G401 (cell line): ENCODE results near the gene DNAAF1. TPM values are rescaled to one million over a fixed set of nuclear protein-coding genes. Genes with fewer than 3 reads are reported as not detected.

Source experiments
- DNase-seq: peaks from one replicate; pipeline ENCODE4 v3.0.0-alpha.2; 2015; ENCODE audit warnings: low spot score
- in situ Hi-C: cut with HindIII; loops from 2 replicates; pipeline ENCODE4 v1.10.0; 2016; ENCODE audit warnings: low sequenced_read_pairs, mixed read lengths
- total RNA-seq: library from RNA; depleted of rRNA; stranded (reverse); fragments of >200 nt; shearing (Covaris generic); gene quantifications from 2 replicates; pipeline ENCODE4 v1.2.3, GENCODE V29; 2014; rRNA removed

DNAAF1 gene
- total RNA-seq, 1 experiment from 2014 or later = not detected

DNA sequence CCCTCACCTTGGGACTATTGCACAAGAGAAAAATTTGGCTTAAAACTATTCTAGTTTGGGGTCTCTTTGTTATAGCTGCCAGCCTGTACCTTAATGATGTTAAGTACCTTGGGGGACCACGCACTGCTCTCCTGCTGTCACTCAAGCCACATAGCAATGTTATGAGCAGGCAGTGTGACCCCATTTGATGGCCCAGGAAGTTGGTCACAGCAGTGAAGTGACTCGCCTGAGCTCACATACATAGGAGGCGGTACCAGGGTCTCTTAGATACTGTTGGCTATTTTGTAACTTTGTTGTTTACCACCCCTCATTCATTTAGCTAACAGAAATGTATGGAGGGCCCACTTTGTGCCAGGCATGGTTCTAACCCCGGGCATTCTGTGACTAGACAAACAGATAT lies 78.3 kb downstream of the DNAAF1 start:
- in situ Hi-C loops = no loop called here
- DNase-seq = no peak

DNA sequence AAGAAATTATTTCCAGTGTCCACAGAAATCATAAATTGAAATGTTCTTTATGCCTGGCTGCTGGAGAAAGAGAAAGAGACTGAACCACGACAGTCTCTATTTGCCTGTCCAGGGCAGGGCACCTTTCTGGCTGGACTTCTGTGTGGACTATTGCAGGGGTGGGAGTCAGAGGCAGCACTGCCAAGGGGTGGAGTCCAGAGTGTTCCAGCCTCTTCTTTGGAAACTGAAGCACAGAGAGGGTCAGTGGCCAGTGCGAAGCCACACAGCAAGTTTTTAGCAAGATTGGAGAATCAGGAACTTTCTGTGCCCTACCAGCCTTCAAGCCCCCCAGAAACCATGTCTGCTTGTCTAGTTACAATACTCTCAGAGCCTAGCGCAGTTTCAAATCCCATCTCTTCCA lies 79.4 kb downstream of the DNAAF1 start:
- DNase-seq = no peak
- in situ Hi-C loops = no loop called here

DNA sequence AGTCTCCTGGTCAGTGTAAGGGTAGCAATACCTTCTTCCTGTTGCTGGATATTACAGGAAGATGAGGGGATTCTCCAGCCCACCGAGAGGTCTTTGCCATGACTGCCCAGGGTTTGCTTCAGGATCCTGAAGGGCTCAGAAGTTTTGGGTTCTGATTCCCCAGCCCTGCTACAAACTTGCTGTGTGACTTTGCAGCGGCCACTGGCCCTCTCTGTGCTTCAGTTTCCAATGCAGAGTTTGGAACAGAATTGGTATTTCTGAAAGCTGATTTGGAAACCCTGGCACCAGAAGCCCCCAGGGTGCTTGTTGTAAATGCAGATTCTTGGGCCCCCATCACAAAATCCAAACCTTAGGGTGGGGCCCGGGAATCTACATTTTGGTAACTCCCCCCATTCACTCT lies 80.0 kb downstream of the DNAAF1 start:
- in situ Hi-C loops = no loop called here
- no peak for DNase-seq

DNA sequence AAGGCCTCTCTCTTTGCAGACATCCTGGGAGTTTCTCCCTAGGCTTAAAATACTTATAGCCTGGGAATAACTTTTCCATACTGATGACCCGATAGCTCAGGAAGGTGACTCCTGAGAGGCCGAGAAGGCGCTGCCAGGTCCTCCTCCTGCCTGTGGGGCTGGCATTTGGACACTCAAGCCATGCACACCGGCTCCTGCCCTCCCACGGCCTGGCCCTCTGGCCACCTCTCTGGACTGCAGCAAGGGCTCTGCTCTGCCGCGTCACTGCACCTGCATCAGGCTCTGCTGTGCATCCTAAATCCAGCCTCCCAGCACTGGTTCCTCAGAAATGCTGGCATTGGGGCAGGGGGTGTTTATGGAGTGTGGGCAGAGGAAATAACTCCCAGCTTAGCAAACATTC lies 80.5 kb downstream of the DNAAF1 start:
- no peak for DNase-seq
- in situ Hi-C loops = no loop called here

DNA sequence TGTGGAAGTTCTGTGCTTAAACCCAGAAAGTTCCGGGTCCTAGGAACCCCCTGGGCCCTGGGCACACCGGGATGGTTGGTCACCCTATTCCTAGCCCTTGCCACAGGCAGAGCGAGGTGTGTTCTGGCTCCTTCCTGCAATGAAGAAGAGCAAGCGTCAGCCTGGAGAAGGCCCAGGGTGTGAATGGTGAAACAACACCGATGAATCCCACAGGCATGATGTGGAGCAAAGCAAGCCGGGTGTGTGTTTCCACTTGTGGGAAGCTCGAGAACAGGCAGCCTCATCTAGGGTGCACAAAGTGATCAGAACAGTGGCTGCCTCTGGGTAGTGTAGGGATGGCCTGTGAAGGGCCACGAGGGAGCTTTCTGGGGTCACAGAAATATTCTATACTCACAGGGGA lies 80.9 kb downstream of the DNAAF1 start:
- in situ Hi-C loops = no loop called here
- no peak for DNase-seq

Other genes starting within 250 kb of the DNAAF1 start
- gene MLYCD, start 246.2 kb upstream of the DNAAF1 start, total RNA-seq = 2.8 and 3.6 TPM in 2 replicates
- 11.0 and 14.5 TPM in 2 replicates for gene OSGIN1, start 192.1 kb upstream of the DNAAF1 start, total RNA-seq
- 7.4 and 9.2 TPM in 2 replicates for gene NECAB2, start 177.1 kb upstream of the DNAAF1 start, total RNA-seq
- not detected in 2 replicates for gene SLC38A8, start 102.5 kb upstream of the DNAAF1 start, total RNA-seq
- 52.5 and 70.6 TPM in 2 replicates for gene MBTPS1, start 28.4 kb upstream of the DNAAF1 start, total RNA-seq
- gene HSDL1, start 131 bp upstream of the DNAAF1 start, total RNA-seq = 37.9 and 44.8 TPM in 2 replicates
- gene TAF1C, start 41.7 kb downstream of the DNAAF1 start, total RNA-seq = 22.7 and 41.4 TPM in 2 replicates
- not detected in 2 replicates for gene ADAD2, start 45.8 kb downstream of the DNAAF1 start, total RNA-seq
- not detected in 2 replicates for gene KCNG4, start 94.7 kb downstream of the DNAAF1 start, total RNA-seq
- not detected in 2 replicates for gene WFDC1, start 149.6 kb downstream of the DNAAF1 start, total RNA-seq
- not detected in 2 replicates for gene ATP2C2, start 223.2 kb downstream of the DNAAF1 start, total RNA-seq